ENCODE measurements around the gene TTC33.
A peak's percentile ranks its signal among the peaks of the same experiment; 100 is the strongest.

Gene TTC33

GRCh38 chr5:40780199-40780598 is 24.4 kb upstream of the TTC33 start:
- no peak for DNase-seq

GRCh38 chr5:40779561-40779960 is 23.8 kb upstream of the TTC33 start:
- no peak for DNase-seq

GRCh38 chr5:40778133-40778532 is 22.4 kb upstream of the TTC33 start:
- no peak for DNase-seq

GRCh38 chr5:40776658-40776977 is 20.9 kb upstream of the TTC33 start:
- DNase-seq: no peak

DNA sequence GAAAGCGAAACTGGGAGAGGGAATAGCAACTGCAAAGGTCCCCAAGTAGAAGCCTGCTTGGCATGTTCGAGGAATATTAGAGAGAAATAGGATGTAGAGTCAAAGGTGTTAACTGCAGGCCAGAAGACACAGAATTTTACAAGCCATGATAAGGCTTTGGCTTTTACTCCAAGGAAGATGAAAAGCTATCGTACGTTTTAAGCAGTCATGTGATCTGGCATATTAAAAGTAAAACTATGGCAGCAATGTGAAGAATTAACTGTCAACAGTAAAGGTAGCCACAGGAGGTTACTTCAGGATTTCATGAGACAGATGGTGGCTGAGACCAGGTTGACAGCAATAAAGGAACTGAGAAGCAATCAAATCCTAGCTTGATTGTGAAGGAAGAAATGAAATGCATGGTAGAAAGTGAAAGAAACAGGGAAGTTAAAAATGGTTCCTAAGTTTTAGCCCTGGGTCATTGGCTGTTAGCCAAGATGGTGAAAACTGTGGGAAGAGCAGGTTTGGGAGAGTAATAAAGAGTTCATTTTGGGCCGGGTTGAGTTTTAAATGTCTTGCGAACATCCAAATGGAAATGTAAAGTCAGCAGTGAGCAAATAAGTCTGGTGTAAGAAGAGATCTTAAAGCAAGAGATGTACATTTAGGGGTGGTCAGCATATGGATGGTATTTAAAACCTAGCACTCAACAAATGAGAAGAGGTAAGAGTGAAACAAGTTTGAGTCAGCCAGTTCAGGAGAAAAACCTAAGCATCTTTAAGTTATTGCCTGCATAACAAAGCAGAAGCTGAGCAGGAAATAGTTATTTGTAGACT is 20.3 kb upstream of the TTC33 start:
- DNase-seq: no peak

GRCh38 chr5:40775085-40775845 is 19.5 kb upstream of the TTC33 start:
- no peak for DNase-seq

- no peak for DNase-seq
Observed at GRCh38 chr5:40774623-40775022, 18.9 kb upstream of the TTC33 start.

GRCh38 chr5:40770764-40771163 is 15.0 kb upstream of the TTC33 start:
- no peak for DNase-seq

DNA sequence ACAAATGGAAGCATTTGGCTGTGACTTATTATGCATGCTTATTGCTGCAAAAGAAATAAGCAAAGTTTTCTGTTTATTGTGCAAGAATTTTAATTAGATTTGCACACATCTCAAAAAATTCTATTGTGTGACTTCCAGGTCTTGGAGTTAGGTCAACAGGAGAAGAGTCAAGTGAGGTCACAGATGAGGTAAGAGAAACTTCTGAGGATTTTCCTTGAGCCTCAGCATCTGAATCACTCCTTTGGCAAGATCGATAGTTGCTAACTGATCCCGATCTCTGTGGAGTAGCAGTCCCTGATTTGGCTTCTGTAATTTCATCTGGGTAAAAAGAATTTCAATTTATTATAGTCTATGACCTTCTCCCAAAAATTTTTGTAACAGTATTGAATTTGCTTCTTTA is 6.9 kb upstream of the TTC33 start:
- no peak for DNase-seq

DNA sequence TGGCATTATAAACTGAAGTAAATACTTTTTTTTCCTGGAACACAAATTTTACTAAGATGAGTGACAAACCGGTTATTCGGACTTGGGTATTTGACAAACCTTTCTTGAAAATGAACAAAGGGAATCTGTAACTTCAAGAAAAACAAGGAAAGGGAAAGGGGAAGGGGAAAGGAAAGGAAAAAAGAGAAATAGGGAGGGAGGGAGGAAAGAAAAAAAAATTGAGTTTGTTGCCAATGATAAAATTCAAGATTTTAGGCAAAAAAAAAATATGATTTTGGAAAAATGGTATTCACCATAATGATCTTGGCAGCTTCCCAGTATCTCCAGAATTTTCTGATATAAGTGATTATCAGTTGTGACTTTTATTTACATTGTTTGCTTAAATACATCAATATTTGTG is 1.6 kb upstream of the TTC33 start:
- DNase-seq: no peak

DNA sequence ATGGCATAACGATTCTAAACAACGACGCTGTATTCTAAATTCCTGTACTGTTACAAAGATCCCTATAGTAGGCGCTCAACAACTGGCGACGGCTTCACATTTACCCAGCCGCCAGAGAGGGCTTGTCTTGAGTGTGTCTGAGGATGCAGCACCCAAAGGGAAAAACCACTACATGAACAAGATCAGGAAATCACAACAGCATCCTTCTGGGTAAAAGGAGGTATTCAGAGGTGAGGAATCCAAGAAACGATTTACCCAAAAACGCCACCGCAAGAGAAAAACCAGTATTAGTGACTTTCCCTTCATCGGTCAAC is 711 bp downstream of the TTC33 start:
- peak in 53 of 58 donors; percentile 10 to 80 (median 55) for DNase-seq

DNA sequence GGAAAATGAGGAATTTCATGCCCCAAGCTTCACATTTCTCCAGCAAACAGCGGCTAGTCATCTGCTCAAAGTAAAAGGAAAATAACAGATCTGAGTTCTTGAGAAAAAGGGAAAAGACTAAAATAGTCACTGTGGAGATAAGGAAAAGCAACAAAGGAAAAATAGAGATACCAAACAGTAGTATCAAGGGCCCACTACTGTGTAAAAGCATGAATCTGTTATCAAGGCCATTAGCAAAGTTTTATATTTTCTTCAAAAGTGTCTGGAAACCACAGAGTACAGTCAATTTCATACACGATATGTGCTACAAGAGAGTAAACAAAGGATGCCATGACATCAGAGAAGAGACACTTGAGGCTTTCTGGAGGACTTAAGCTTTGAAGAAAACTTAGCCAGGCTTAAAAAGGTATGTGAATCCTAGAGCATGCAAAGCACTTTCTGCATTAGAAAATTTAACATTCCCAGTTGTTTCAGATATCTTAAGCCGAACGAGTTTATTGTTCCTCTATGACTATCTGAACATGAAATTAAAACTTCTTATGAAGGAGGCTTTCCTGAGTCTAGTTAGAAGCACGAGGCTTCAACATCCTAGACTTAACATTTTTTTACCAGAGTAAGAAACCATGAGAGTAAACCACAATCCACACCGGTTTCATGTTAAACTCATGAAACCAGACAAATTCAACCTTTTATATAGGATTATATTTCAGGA is 1.2 kb downstream of the TTC33 start:
- no peak for DNase-seq

DNA sequence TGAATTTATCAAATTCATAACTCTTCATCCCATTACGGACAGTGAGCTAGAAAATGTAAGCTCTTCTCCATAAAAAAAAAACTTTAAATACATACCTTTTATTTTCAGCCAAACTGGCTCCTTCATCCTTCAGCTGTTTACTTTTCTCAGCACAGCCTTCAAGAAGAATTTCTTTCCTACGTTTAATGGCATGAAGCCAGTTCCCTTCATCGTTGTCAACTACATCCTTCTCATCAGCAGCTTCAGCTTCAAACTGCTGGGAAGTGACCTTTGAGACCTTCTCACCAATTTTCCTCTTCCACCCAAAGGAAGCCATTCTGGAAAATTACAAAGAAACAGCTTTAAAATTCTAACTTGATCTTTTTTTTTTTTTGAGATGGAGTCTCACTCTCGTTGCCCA is 9.1 kb downstream of the TTC33 start:
- DNase-seq: no peak

GRCh38 chr5:40743771-40744170 is 12.0 kb downstream of the TTC33 start:
- peak in 1 of 58 donors; percentile 5 for DNase-seq

GRCh38 chr5:40738502-40738901 is 17.3 kb downstream of the TTC33 start:
- DNase-seq: no peak

DNA sequence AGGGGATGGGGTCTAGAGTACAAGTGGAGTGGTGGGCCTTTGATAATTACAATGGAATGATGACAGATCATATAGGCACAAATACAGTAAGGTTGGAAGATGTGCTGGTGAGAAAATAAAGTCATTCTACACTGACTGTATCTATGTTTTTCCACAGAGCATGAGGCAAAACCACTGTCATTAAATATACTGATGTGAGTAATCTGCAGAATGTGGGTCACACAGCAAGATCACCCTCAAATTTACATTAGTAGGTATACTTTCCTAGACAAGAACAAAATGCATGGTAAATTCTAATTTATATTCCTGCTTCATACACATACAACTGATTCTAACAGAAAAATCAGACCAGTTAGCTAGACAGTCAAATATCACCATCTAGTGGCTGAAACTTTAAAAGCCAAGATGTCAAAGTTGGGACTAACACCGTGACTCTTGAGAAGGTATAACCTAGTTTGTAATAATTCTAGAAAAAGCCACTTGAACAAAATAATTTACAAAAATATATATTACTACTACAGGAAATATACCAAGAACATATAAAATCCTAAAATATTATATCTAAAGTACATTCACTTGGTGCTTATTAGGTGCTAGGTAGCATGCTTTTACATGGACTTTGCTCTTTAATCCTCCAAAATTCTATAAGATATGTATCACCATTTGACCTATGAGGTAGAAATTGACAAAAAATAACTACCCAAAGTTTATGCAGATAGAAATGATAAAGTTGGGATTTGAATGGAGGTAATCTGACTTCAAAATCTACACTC is 19.5 kb downstream of the TTC33 start:
- DNase-seq: peak in 2 of 58 donors; percentile 7 to 26

DNA sequence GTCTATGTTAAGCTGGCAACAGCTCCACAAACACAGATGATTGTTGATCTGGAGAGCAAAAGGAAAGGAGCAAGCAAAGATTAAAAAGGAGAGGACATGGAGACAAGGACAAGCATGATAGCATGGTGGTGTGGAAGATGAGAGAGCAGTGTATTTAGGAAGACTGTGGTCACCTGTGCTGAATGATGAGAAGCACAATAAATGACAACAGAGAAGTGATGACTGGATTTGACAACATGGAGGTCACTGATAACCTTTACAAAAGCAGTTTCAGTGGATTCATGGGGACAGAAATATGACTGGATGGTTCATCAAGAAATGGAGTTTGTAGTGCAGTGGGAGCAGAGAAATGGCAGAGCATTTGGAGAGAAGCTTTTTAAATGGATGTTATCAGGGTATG is 20.2 kb downstream of the TTC33 start:
- DNase-seq: no peak

DNA sequence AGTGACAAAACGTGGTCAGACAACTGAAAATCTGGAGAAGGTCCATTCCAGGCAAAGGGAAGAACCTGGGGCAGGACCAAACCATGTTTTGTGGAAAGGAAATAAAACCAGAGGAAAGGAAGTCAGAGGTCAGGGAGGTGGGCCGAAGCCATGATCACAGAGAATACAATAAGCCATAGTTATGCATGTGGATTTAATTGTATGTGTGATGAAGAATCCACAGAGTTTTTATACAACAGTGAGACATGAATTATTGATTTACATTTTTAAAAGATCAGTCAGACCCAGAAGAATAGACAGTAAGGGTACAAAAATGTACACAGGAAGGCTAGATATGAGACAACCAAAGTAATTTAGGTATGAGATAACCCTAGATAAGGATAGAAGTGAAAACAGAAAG is 20.8 kb downstream of the TTC33 start:
- no peak for DNase-seq

DNA sequence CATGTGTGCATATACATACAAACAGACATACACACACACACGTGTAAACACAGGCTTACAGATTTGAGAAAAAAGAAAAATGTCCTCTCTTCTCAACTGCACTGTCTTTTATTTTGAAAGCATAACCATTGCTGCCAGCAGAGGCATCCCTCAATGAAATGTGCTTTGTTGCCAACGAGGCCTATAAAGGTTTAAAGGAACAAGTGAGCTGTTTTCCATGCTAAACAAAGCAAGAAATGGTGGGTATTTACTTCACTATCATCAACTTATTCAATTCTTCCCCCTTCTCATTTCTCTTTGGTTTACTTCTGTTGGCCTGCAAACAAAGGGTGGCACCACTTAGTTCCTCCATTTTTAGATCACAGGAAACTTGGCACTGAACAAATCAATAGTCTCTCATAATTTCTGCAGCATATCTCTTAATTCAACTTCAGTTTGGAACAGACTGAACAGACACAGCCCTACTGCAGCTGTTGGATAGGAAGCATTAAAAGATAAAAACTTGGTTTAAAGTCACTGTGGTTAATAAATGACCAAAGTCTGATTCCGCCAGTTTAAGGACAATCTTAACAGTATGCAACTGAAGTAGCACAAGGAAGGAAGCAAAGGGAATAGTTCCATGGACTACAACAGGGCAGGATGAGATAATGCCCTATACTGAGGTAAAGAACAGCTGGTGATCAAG is 21.7 kb downstream of the TTC33 start:
- no peak for DNase-seq

- DNase-seq: no peak
Observed at GRCh38 chr5:40733434-40733833, 22.3 kb downstream of the TTC33 start.

DNA sequence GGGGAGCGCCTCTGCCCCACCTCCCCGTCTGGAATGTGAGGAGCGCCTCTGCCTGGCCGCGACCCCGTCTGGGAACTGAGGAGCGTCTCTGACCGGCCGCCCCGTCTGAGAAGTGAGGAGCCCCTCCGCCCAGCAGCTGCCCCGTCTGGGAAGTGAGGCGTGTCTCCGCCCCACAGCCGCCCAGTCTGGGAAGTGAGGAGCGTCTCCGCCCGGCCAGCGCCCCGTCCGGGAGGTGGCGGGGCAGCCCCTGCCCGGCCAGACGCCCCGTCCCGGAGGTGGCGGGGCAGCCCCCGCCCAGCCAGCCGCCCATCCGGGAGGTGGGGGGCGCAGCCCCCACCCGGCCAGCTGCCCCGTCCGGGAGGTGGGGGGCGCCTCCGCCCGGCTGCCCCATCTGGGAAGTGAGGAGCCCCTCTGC is 33.3 kb downstream of the TTC33 start:
- peak in 1 of 58 donors; percentile 1 for DNase-seq
